ENCODE results near the gene ABHD6.
"Not testable (repeated sequence)": the region's sequence is repeated elsewhere in the genome, so short reads cannot be mapped to it uniquely, and the experiment has no call there.

The ABHD6 gene

GRCh38 chr3:58241306-58242044 lies 3.9 kb downstream of the ABHD6 start:
- no peak overlapping the region for H3K4me3 ChIP-seq (ENCODE audit: low read depth, low read length)
- TF ChIP-seq POLR2A (IDR thresholded peaks at IDR 0.05; ENCODE audit: extremely low read depth, insufficient read length), result no peak
- TF ChIP-seq MAX (IDR thresholded peaks at IDR 0.05; ENCODE audit: low read depth, low read length), result no peak
- TF ChIP-seq, protein P1, sequence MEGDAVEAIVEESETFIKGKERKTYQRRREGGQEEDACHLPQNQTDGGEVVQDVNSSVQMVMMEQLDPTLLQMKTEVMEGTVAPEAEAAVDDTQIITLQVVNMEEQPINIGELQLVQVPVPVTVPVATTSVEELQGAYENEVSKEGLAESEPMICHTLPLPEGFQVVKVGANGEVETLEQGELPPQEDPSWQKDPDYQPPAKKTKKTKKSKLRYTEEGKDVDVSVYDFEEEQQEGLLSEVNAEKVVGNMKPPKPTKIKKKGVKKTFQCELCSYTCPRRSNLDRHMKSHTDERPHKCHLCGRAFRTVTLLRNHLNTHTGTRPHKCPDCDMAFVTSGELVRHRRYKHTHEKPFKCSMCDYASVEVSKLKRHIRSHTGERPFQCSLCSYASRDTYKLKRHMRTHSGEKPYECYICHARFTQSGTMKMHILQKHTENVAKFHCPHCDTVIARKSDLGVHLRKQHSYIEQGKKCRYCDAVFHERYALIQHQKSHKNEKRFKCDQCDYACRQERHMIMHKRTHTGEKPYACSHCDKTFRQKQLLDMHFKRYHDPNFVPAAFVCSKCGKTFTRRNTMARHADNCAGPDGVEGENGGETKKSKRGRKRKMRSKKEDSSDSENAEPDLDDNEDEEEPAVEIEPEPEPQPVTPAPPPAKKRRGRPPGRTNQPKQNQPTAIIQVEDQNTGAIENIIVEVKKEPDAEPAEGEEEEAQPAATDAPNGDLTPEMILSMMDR (IDR thresholded peaks at IDR 0.05; ENCODE audit: low read depth, low read length), result no peak
- TF ChIP-seq MYC (IDR thresholded peaks at IDR 0.05; ENCODE audit: low read depth, low read length), result no peak
- DNase-seq (ENCODE audit: low read depth), result no peak

DNA sequence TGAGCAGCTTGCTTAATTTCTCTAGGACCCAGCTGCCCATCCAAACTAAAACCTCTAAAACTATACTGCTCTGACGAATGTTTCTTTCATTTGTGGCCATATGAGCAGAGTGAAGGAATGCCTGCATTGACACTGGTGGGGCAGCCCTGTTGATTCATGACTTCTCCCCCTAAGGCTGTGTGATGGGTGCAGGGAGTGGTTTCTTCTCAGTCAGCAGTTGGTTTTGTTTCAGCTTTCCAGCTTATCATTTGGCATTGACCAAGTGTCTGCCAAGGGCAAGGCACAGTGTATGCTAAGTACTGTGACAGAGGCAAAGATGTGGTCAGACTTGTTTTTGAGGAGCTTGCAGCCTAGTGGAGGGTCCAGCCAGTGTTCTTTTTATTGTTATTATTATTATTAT lies 4.7 kb downstream of the ABHD6 start:
- DNase-seq (ENCODE audit: low read depth), result no peak
- H3K4me3 ChIP-seq (ENCODE audit: low read depth, low read length), result no peak overlapping the region
- no peak for TF ChIP-seq MAX (IDR thresholded peaks at IDR 0.05; ENCODE audit: low read depth, low read length)
- TF ChIP-seq, protein P1 (IDR thresholded peaks at IDR 0.05; ENCODE audit: low read depth, low read length), result no peak
- TF ChIP-seq POLR2A (IDR thresholded peaks at IDR 0.05; ENCODE audit: extremely low read depth, insufficient read length), result no peak
- TF ChIP-seq MYC (IDR thresholded peaks at IDR 0.05; ENCODE audit: low read depth, low read length), result no peak

DNA sequence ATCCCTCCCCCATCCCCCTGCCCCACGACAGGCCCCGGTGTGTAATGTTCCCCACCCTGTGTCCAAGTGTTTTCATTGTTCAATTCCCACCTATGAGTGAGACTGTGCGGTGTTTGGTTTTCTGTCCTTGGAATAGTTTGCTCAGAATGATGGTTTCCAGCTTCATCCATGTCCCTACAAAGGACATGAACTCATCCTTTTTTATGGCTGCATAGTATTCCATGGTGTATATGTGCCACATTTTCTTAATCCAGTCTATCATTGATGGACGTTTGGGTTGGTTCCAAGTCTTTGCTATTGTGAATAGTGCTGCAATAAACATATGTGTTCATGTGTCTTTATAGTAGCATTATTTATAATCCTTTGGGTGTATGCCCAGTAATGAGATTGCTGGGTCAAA lies 5.3 kb downstream of the ABHD6 start:
- not testable (repeated sequence) for H3K4me3 ChIP-seq (ENCODE audit: low read depth, low read length); DNase-seq (ENCODE audit: low read depth)

GRCh38 chr3:58243976-58244585 lies 6.5 kb downstream of the ABHD6 start:
- TF ChIP-seq POLR2A (IDR thresholded peaks at IDR 0.05; ENCODE audit: extremely low read depth, insufficient read length), result no peak
- TF ChIP-seq MYC (IDR thresholded peaks at IDR 0.05; ENCODE audit: low read depth, low read length), result no peak
- TF ChIP-seq, protein P1 (IDR thresholded peaks at IDR 0.05; ENCODE audit: low read depth, low read length), result no peak
- no peak for TF ChIP-seq MAX (IDR thresholded peaks at IDR 0.05; ENCODE audit: low read depth, low read length)
- no peak for DNase-seq (ENCODE audit: low read depth)
- no peak overlapping the region for H3K4me3 ChIP-seq (ENCODE audit: low read depth, low read length)

DNA sequence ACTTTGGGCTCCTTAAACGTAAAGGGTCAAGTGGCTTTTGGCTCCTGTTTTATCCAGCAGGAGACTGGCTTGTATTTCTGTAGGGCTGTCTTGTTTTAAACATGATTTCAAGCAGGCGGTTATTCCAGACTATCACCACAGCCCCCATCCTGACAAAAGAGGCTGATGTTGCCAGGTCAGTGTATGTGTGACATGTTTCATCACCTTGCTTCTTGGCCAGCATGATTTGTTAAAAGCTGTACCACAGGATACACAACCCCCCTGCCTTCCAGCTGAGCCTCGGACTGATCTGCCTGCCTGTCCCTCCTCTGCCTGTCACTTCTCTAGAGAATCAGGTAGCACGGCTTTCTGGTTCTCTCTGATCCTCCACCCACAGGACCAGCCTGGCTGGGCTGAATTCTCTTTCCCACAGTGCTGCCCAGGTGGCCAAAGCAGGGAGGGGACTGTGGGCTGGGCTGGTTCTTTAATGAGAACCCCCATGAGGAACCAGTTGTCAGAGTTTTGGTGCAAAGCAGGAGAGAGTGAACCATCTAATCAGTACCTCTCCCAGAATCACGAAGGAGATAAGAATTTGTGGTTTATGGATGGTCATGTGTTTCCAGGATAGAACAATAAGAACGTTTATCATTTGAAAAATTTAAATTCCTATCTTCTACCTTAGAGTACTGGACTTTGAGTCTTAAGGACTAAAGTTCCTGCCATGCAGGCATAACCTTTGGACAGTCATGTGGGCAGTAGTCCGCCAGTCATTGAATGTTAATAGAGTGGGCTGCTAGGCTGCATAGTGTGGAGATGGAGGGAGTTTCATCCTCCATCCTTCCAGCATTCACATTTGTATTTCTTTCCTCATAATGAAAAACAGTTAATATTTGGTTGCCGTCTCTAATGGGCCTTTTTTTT lies 8.8 kb downstream of the ABHD6 start:
- no peak for DNase-seq (ENCODE audit: low read depth)
- H3K4me3 ChIP-seq (ENCODE audit: low read depth, low read length), result no peak overlapping the region
- TF ChIP-seq MAX (IDR thresholded peaks at IDR 0.05; ENCODE audit: low read depth, low read length), result no peak

DNA sequence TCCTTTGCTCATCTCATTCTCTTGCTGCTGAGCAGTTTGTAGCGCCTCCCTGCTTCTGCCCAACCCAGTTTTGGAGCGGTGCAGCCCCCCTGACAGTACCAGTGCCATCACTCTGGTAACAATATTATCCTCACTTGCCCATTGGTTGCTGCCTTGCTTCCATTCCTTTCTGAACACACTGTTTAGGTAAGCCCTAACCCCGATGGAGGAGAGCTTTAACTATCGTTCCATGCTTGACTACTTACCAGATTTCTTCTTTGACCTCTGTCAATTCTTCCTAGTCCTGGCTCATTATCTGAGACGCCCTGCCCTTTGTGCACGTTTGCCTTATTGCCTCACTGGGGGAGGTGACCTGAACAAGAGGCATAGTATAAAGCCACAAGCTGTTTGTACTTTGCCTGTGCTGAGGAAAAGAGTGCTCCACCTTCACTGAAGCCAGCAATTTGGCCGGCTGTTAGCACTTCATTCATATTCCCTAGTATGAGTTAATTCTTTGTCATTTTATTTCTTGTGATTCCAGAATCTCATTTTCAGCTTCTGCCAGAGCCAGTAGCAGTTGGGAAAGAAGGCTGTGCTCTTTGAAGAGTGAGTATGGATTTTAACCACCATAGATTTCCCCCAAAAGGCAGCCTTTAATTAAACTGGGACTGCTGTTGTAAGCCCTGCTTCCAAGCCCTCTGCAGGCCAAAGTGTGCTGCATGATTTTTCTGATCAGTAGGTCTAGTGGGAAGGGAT lies 11.9 kb downstream of the ABHD6 start:
- no peak overlapping the region for H3K4me3 ChIP-seq (ENCODE audit: low read depth, low read length)
- TF ChIP-seq MAX (IDR thresholded peaks at IDR 0.05; ENCODE audit: low read depth, low read length) (no peak), POLR2A (IDR thresholded peaks at IDR 0.05; ENCODE audit: extremely low read depth, insufficient read length) (no peak), MYC (IDR thresholded peaks at IDR 0.05; ENCODE audit: low read depth, low read length) (no peak)
- TF ChIP-seq, protein P1 (IDR thresholded peaks at IDR 0.05; ENCODE audit: low read depth, low read length), result no peak
- DNase-seq (ENCODE audit: low read depth), result no peak
